Sigmoid colon (tissue), 7 donors: ENCODE results near the gene INPP5F. TPM values are rescaled to one million over a fixed set of nuclear protein-coding genes. Genes with fewer than 3 reads are reported as not detected.

ENCODE experiments used
- DNase-seq: peaks from one replicate; pipeline ENCODE4 v3.0.0-alpha.2; 2019
- H3K27ac ChIP-seq, 4 donors: fragments of 200-600 bp; sonication (generic); one replicate each; pipeline ENCODE4 v1.5.1; 2016 to 2019; ENCODE audit warnings: mild to moderate bottlenecking in 1 of 4
- H3K27me3 ChIP-seq, 3 donors: fragments of 200-600 bp; sonication (generic); one replicate each; pipeline ENCODE4 v1.5.1; 2019; ENCODE audit warnings: mild to moderate bottlenecking in 1 of 3
- H3K36me3 ChIP-seq, 4 donors: fragments of 200-600 bp; sonication (generic); one replicate each; pipeline ENCODE4 v1.5.1; 2016 to 2019
- H3K4me1 ChIP-seq, 4 donors: fragments of 200-600 bp; sonication (generic); one replicate each; pipeline ENCODE4 v1.5.1; 2017 to 2019
- H3K4me3 ChIP-seq, 4 donors: fragments of 200-600 bp; sonication (generic); one replicate each; pipeline ENCODE4 v1.5.1; 2017 to 2019; ENCODE audit warnings: mild to moderate bottlenecking in 2 of 4, moderate library complexity in 1 of 4
- H3K9me3 ChIP-seq, 4 donors: fragments of 200-600 bp in 3 of 4; sonication (generic) in 3 of 4; one replicate each; pipeline versions ENCODE4 v1.5.1 to v1.6.1; 2013 to 2019
- CTCF ChIP-seq, 4 experiments: fragments of 450-650 bp in 3 of 4; fragments of 200-600 bp in 1 of 4; IDR thresholded peaks; one replicate each; pipeline ENCODE4 v1.5.1; 2016 to 2019; ENCODE audit warnings: antibody characterized with exemption in 4 of 4, mild to moderate bottlenecking in 3 of 4, moderate library complexity in 2 of 4
- EP300 ChIP-seq, 4 donors: sonication (generic); formaldehyde crosslinking; IDR thresholded peaks; one replicate each; pipeline ENCODE4 v1.6.1; 2017; ENCODE audit warnings: antibody characterized with exemption in 4 of 4
- POLR2A ChIP-seq, 2 donors: fragments of 450-650 bp; IDR thresholded peaks; one replicate each; pipeline ENCODE4 v1.6.1; 2016; ENCODE audit warnings: antibody characterized with exemption in 2 of 2, mild to moderate bottlenecking in 2 of 2, moderate library complexity in 2 of 2
- POLR2AphosphoS5 ChIP-seq, 4 donors: sonication (generic); formaldehyde crosslinking; IDR thresholded peaks; one replicate each; pipeline ENCODE4 v1.6.1; 2017; ENCODE audit warnings: antibody characterized with exemption in 4 of 4
- WGBS, 2 donors: extraction: QIAGEN DNeasy Blood & Tissue Kit; methylation state at CpG; one replicate each; pipeline ENCODE4 v1.1.7; 2013; 5-methylcytosine and 5-hydroxymethylcytosine counted together
- intact Hi-C: fragments of 100-400 bp; cut with DNase I; formaldehyde crosslinking; loops from one replicate; pipeline ENCODE4 v1.15.1; 2023
- polyA plus RNA-seq, 3 donors: library from polyadenylated mRNA; stranded (reverse); fragments of 200-250 nt; gene quantifications; one replicate each; pipeline ENCODE4 v1.2.3, GENCODE V29; 2013
- total RNA-seq, 4 donors: library from RNA; depleted of rRNA; stranded (reverse); fragments of >200 nt; gene quantifications; one replicate each; pipeline ENCODE4 v1.1.0, GENCODE V29; 2016
- donor health status: healthy with polysubstance abuse.
- donor health status: Bipolar disorder and iron deficiency.
- donor health status: healthy.

Gene INPP5F
- total and polyA plus RNA-seq, 7 donors: 4.4 to 22.2 (median 16.0) TPM

DNA sequence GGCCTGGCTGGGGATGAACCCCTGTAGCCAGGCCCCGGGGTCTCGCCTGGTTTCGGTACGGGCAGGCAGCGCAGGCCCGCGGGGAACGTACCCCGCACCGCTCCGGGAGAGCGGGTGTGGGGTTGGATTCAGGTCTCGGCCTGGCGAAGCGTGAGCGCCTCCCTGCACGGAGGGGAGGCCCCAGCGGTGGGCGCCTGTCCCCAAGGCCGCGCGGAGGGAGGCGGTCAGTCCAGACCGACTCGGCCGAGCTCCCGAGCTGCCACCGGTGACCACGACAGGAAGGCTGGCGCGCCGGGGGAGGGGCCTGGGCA lies 378 bp upstream of the INPP5F start:
- Histone ChIP-seq H3K36me3 (no peaks in the 10 kb centered on the region), H3K4me1 (peaks cover 0 to 33% (median 29%) of the 10 kb centered on the region in 4 donors), H3K4me3 (peak overlapping the region; percentile 49 to 98 (median 88)), H3K9me3 (no peaks in the 10 kb centered on the region), H3K27me3 (no peaks in the 10 kb centered on the region), H3K27ac (peak overlapping the region; percentile 92 to 98 (median 94))
- peak; percentile 76 to 93 (median 92) for TF ChIP-seq POLR2AphosphoS5 (IDR thresholded peaks at IDR 0.05)
- no peak for TF ChIP-seq CTCF (IDR thresholded peaks at IDR 0.05)
- TF ChIP-seq POLR2A (IDR thresholded peaks at IDR 0.05): peak; percentile 57 to 81
- TF ChIP-seq EP300 (IDR thresholded peaks at IDR 0.05): no peak
- intact Hi-C loops: loop anchor here (5.0 kb wide), 1 partner anchor 118 kb away; no protein-coding TSS in a partner anchor
- 0 to 1% methylated on average over 32 of the region's 32 CpGs for WGBS, 2 donors
- no peak for DNase-seq

DNA sequence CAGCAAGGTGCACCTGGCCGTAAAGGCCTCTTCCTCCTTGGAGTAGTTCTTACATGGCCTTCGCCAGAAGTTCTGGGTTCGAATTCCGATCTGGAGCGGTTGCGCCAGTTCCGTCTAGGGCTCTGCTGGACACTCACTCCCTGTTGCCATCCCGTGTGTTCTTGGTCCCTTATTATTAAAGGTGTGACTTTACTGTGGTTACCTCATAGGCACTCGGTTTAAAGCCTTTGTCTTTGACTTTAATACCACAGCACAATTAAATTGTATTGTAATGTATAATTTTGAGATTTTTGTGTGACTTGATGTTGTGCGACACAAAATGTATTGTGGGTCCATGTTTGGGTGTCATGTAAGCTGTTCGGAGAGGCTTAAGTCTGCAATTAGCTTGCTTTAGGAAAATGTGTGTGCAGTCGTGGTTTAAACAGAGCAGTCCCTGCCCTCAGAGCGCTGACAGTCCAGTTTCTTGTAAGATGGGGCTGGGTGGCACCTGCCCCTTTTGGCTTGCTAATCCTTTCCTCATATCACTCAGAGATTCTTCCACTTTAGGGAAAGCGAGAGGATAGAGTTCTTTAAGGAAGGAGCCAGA lies 919 bp downstream of the INPP5F start:
- Histone ChIP-seq H3K9me3 (no peaks in the 10 kb centered on the region), H3K4me1 (peaks cover 0 to 33% (median 29%) of the 10 kb centered on the region in 4 donors), H3K27ac (peak overlapping the region; percentile 92 to 98 (median 94)), H3K27me3 (no peaks in the 10 kb centered on the region), H3K4me3 (peak overlapping the region; percentile 73 to 98 (median 88)), H3K36me3 (no peaks in the 10 kb centered on the region)
- no peak for DNase-seq
- intact Hi-C loops: loop anchor here (5.0 kb wide), 1 partner anchor 119 kb away; no protein-coding TSS in a partner anchor
- TF ChIP-seq POLR2AphosphoS5 (IDR thresholded peaks at IDR 0.05) (no peak), CTCF (IDR thresholded peaks at IDR 0.05) (no peak), EP300 (IDR thresholded peaks at IDR 0.05) (no peak), POLR2A (IDR thresholded peaks at IDR 0.05) (no peak)
- 41 to 51% methylated on average over 14 of the region's 14 CpGs for WGBS, 2 donors

GRCh38 chr10:119728172-119728800 lies 2.4 kb downstream of the INPP5F start:
- H3K27me3 ChIP-seq: no peaks in the 10 kb centered on the region
- H3K27ac ChIP-seq: peak overlapping the region; percentile 92 to 98 (median 94)
- intact Hi-C loops: loop anchor here (5.0 kb wide), 1 partner anchor 121 kb away; no protein-coding TSS in a partner anchor
- no peaks in the 10 kb centered on the region for H3K9me3 ChIP-seq
- no peak overlapping the region for H3K4me3 ChIP-seq
- 59 to 68% methylated on average over 3 of the region's 3 CpGs for WGBS, 2 donors
- H3K4me1 ChIP-seq: peaks cover 0 to 33% (median 29%) of the 10 kb centered on the region in 4 donors
- no peak for DNase-seq
- TF ChIP-seq POLR2A (IDR thresholded peaks at IDR 0.05) (no peak), EP300 (IDR thresholded peaks at IDR 0.05) (no peak), CTCF (IDR thresholded peaks at IDR 0.05) (no peak), POLR2AphosphoS5 (IDR thresholded peaks at IDR 0.05) (no peak)
- no peaks in the 10 kb centered on the region for H3K36me3 ChIP-seq

DNA sequence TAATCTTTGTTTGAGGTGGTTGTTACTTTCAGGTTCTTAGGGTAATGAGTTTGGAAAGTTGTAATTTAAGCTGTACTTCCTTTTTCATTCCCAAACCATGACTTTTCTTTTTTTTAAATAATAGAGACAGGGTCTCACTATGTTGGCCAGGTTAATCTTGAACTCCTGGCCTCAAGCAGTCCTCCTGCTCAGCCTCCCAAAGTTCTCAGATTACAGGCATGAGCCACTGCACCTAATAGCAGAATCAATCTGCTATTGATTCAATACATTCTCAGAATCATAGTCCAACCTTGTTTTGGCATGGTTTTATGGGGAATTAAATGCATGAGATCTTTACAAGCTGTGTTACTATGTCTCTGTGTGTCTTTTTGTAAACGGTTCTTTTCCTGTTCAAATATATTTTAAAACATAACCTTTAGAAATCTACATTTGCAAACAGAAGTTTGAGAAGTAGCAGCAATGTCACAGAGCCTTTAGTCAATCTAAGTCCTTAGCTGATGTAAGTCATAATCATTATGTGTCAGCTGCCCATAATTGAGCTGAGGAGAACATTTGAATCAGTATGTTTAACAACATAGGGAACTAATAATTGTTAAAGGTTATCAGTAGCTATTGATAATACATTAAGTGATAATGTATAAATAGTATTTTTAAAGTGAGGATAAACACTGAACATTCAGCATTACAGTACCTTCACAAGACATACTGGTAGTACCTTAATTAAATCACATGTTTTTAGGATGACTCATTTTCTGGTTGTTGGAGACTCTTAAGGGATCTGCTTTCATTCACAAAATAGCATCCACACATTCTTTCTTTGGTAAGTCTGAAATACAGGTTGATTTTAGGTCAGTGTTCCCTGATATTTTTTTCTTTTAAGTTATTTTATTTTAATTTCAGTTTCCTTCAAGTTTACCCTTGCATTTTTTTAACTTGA lies 8.8 kb downstream of the INPP5F start:
- WGBS, 2 donors: 6 to 43% methylated on average over 1 of the region's 1 CpG
- H3K27ac ChIP-seq: no peak overlapping the region
- H3K4me3 ChIP-seq: no peak overlapping the region
- no peak for DNase-seq
- H3K36me3 ChIP-seq: no peaks in the 10 kb centered on the region
- TF ChIP-seq CTCF (IDR thresholded peaks at IDR 0.05) (no peak), EP300 (IDR thresholded peaks at IDR 0.05) (no peak)
- intact Hi-C loops: no loop called here
- no peaks in the 10 kb centered on the region for H3K27me3 ChIP-seq
- no peaks in the 10 kb centered on the region for H3K9me3 ChIP-seq
- peaks cover 0 to 39% (median 27%) of the 10 kb centered on the region in 4 donors for H3K4me1 ChIP-seq
